GM19239 (cell line): ENCODE measurements around the gene CFAP299.
"Not testable (repeated sequence)": the region's sequence is repeated elsewhere in the genome, so short reads cannot be mapped to it uniquely, and the experiment has no call there.

Experiments used
- DNase-seq: peaks from one replicate; pipeline ENCODE4 v3.0.0; 2011; ENCODE audit warnings: low spot score; ENCODE audit not compliant: insufficient read length
- FAIRE-seq: peaks from 2 replicates; lab custom pipeline; 2011; peaks lifted over from hg19 to GRCh38; lab: Jason Lieb, UNC

Gene CFAP299

DNA sequence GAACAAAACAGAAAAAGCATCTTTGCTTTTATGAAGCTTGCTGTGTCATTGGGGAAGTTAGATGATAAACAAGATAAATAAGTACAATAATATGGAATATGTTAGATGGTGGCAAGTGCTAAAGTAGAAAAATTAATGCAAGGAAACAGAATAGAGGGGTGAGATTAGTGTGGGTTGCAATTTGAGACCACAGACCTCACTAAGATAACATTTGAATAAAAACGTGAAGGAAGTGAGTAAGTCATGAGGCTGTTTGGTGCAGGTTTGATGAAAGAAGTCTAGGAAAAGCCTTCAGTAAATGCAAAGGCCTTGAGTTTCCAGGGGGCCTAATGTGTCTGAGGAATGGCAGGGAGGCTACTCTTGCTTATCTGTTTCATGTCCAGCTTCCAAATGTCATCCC, 102.5 kb downstream of the CFAP299 start:
- DNase-seq: no peak
- no peak for FAIRE-seq

DNA sequence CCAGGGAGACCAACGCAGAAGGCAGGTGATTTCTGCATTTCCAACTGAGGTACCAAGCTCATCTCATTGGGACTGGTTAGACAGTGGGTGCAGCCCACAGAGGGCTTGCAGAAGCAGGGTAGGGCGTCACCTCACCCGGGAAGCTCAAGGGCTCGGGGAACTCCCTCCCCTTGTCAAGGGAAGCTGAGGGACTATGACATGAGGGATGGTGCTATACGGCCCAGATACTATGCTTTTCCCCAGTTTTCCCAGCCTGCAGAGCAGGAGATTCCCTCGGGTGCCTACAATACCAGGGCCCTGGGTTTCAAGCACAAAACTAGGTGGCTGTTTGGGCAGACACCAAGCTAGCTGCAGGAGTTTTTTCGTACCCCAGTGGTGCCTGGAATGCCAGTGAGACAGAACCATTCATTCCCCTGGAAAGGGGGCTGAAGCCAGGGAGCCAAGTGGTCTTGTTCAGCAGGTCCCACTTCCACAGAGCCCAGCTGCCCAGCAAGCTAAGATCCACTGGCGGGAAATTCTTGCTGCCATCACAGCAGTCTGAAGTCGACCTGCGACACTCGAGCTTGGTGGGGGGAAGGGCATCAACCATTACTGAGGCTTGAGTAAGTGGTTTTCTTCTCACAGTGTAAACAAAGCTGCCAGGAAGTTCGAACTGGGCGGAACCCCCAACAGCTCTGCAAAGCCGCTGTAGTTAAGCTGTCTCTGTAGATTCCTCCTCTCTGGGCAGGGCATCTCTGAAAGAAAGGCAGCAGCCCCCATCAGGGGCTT, 103.9 kb downstream of the CFAP299 start:
- not testable (repeated sequence) for FAIRE-seq, DNase-seq

DNA sequence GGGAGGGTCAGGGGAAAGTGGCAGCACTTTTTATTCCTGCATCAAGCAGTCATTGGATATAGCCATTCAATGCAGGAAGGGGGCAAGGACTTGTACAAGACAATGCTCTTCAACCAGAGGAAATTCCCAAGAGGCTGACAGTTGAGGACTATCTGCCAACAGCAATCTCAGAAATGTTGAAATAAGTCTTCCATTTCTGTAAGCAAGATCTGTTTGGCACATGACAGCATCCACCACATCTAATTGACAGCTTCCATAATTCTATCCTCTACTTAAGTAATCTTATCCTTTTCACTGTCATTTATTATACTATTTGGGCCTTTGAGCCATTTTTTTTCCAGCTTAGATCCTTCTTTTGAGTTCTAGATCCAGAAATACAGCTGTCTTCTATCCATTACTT, 110.7 kb downstream of the CFAP299 start:
- DNase-seq (no peak), FAIRE-seq (no peak)

DNA sequence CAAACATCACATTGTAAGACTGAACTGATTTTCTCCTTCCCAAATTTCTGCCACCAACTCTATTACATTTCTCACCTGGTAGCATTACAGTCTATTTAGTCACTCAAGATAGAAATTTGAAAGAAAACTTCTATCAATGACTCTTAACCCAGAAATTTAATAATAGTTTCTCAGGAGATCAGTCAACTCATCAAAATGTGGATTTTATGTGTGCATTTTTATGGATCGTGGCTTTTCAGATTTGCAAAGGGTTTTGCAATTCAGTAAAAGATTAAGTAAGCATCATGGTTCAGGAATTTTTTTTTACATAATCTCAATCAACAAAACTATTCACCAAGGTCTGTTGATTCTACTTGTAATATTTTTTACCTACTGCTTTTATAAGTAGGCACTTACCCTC, 111.1 kb downstream of the CFAP299 start:
- FAIRE-seq: no peak
- no peak for DNase-seq

DNA sequence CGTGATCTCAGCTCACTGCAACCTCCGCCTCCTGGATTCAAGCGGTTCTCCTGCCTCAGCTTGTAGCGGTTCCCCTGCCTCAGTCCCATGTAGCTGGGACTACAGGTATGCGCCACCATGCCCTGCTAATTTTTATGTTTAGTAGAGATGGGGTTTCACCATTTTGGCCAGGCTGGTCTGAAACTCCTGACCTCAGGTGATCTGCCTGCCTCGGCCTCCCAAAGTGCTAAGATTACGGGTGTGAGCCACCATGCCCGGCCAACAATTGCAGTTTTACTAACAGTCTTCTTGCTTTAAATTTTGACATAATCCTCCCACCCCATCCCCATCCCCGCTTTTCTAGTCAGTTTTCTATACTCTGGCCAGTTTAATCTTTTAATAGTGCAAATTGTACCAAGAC, 112.0 kb downstream of the CFAP299 start:
- no peak for FAIRE-seq

DNA sequence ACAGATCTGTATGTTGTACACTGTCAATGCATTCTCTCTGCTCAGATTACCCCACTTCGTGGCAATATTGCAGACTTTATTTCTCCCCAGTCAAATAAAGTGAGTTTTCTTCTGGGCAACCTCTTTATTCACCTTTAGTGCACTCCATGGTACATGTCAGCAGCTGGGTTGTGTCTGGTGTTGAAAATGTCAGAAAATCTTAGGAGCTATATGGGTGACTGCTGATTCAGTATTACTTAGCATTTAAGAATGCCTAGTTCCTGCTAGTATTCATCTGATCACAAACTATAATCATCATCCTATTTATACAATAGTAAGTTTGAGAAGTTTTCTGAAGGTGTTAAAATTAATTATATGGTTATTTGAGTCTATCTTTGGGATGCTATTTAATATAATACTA, 112.5 kb downstream of the CFAP299 start:
- DNase-seq (no peak), FAIRE-seq (no peak)

More for the DNA sequence above, 112.0 kb downstream of the CFAP299 start:
- DNase-seq: no peak

DNA sequence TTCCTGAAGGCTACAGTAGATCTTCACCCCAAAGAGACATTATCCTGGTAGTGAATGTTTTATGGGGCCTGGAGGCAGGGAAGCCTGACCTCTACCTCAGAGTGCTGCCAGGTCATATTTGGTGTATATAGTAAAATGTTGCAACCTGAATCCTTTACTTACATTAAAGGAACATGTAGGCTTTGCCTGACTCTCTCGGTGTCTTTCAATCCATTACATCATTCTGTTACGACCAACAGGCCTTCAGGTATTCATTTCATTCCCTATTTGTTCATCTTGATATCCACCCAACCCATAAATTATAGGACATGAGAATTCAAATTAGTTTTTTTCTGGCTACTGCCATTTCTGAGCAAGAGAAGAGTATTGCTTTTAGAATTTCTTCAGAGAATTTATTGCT, 116.5 kb downstream of the CFAP299 start:
- FAIRE-seq (no peak), DNase-seq (no peak)

DNA sequence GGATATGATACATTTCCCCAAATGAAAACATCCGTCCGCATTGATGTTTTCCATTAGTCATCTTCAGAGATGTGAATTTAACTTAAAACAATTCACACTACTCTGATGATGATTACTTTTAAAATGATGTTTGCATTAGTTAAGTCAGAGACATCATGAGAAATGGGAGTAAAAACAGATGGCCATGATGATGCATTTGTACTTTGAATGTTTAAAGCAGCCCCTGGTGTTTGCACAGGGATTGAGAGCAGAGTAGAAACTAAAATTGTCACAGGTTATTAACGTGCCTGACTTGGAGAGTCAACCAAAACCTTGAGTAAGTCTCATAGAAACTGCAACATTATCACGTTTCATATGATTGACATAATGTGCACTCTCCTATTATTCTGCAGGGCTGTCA, 117.2 kb downstream of the CFAP299 start:
- no peak for DNase-seq

DNA sequence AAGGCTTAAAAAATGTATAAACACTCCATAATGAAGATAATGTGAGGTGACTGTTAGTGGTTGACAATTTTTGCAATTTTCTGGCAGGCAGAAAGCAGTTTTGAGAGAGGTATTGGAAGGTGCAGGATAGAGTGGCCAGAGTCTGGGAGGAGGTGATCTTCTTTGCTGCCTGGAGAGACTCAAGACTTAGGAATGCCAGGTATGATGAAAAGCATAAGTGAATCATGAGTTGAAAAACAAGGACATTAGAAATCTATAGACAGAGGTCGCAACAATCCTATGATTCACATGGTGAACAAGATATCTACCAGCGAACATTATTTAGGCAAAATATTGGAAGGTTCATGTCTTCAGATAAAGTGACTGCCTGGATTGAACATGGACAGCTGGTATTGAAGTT, 118.5 kb downstream of the CFAP299 start:
- FAIRE-seq (no peak), DNase-seq (no peak)

More for the DNA sequence above, 117.2 kb downstream of the CFAP299 start:
- no peak for FAIRE-seq

DNA sequence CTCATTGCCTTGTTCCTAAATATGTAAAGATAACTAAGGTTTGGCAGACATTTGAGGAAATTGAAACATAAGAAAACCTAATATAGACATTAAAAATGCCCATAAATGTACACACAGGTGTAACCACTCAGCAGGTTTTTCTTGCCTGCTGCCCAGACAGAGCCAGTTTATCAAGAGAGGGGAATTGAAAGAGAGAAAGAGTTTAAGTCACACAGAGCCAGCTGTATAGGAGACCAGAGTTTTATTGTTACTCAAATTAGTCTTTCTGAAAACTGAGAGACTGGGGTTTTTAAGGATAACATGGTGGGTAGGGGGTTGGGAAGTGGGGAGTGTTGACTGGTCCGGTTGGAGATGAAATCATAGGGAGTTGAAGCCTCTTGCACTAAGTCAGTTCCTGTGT, 119.0 kb downstream of the CFAP299 start:
- DNase-seq (no peak), FAIRE-seq (no peak)

DNA sequence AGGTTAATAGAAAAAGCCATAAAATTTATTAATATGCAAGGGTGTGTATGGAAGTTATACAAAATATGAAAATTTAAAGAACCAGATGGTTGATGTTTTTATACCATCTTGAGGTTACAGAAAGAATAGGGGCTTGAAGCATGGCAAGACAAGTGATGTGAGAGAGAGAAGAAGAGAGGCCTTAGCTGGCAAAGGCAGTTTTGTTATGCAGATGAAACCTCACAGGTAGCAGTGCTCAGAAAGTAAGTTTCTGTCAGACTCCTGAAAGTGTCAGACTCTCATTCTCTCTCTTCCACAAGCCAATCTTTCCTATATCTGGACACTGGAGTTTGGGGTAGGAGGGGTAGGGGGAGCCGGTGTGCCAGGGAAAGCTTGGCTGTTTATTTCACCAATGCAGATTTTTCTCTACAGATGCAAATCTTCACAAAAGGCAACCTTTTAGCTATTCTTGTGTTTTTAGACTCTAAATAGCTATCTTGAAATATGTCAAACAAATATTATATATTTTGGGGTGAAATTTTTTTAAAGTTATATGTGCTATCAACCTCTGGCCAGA, 124.5 kb downstream of the CFAP299 start:
- FAIRE-seq (no peak), DNase-seq (no peak)

DNA sequence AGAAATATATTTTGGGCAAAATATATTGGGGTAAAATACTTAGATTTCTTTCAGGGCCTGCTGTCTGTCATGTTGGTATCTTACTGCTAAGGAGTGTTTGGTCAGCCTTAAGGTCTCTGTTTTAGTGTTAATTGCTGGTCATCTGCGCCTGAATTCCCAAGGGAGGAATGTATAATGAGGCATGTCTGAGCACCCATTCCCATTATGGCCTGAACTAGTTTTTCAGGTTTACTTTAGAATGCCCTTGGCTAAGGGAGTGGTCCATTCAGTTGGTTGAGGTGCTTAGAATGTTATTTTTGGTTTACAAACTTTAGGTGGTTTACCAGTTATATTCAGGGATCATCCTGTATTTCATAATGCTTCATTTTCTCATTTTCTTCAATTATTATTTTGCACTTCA, 125.9 kb downstream of the CFAP299 start:
- FAIRE-seq (no peak), DNase-seq (no peak)

DNA sequence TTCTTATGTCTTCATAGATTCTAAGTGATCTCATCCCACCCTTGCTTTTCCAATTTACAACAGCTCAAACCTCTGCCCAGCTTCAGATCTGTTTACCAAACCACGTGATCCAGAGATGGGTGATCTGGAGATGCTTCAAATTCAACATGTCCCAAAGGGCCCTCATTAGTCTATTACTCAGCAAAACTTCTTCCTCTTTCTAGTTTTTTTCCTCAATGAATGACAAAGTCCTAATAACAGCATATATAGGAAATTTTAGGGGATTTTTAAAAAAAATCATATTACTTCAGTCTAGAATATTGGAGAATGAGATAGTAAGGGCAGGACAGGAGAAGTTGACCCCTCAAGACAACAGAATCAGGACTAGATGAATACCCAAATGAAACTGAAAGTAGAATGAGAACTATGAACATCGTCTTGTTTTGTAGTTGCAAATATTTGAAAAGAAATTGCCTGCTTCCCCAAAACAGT, 127.1 kb downstream of the CFAP299 start:
- DNase-seq: no peak
- FAIRE-seq: peak; percentile 18

DNA sequence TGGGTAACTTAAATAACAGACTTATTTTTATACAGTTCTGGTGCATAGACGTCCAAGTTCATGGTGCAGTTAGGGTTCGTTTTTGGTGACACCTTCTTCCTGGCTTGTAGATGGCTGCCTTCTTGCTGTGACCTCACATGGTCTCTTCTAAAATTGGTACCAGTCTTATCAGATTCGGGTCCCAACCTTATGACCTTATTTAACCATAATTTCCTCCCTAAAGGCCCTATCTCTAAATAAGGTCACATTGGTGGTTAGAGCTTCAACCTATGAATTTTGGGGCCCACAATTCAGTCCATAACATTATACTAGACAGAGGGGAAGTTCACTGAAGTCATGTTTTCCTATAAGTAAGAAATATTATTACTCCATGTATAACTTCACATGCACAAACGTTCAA, 128.0 kb downstream of the CFAP299 start:
- FAIRE-seq (no peak), DNase-seq (no peak)

DNA sequence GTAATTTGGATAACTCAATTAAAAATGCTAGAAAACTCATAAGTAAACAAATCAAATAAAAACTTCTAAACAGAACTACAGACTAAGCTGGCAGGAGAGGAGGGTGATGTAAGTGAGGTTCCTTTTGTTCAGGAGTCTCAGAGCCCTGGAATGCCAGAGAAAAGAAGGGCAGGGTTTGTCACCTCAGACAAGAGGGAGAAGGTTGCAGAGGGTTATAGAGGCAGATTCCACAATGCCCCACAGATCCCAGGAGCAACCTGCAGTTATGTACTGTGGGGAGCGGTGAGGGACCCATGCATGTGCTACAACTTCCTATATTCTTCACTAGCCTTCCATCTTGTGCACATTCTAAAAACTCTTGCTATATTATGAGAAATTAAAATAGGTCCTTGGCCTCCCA, 129.7 kb downstream of the CFAP299 start:
- no peak for FAIRE-seq
- no peak for DNase-seq

DNA sequence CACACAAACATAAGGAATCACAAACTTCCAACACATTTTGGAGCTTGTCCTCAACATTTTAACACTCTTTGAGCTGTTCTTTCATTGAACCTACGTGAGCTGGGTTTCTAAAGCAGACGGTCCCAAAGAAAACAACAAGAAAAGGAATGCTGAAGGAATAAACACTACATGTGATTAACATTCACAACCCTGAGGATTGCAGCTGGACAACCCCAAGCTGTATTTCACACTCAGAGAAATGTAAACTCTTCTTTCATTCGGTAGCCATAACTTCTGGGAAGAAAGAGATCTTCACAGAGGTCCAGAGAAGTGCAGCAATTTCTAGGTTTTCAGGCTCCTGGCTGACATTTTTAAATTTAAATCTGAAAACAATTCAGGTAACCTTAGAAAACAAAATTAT, 130.2 kb downstream of the CFAP299 start:
- FAIRE-seq: no peak
- DNase-seq: no peak

DNA sequence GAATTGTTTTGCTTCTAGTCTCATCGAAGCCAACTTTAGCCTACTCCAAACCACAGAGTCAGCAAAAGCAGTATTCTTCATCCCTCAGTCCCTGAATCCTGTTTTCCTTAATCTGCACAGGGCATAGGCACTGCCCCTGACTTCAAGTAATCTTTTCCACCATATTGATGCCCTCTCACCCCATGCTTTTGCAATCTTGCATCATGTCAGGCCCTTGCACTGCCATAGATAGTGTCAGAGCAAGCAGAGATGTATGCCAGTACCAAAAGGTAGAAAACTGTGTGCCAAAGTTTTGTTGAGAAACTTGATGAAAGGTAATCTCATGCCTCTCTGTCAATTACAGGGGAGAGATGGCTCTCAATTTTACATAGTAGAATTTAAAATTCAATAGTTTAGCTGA, 131.1 kb downstream of the CFAP299 start:
- FAIRE-seq: no peak
- no peak for DNase-seq

DNA sequence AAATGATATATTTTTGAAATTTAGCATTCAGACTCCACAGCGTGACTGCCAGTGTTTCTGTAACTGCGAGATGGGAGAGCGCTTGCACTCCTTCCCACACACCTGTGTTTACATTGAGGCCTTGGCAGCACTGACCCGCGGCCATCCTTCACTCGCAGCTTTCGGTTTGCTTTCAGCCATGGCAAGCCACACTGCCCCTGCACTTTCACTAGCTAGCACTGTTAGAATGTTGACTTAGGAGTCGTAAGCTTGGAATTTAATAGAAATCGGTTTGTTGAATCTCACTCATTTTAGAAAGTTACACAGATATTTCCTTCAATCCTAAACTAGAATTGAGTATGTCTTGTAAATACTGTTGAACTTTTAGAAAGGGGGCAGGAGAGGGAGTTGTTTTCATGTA, 136.2 kb downstream of the CFAP299 start:
- FAIRE-seq (no peak), DNase-seq (no peak)

DNA sequence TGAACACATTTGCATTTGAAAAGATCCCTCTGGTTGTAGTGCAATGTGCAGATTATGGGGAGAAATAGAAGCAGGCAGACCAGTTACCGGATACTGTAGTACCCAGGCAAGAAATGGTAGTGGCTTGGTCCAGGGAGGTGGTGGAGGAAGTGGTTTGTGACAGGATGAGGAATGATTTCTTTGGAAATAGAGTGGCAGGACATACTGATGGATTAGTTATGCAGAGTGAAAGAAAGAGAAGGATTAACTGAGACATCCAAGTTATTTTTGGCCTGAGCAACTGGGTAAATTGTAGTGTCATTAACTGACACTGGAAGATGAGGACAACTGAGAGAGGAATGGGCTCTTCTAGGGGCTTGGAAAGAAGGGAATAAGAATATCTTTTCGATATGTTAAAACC, 139.7 kb downstream of the CFAP299 start:
- FAIRE-seq (no peak), DNase-seq (no peak)

DNA sequence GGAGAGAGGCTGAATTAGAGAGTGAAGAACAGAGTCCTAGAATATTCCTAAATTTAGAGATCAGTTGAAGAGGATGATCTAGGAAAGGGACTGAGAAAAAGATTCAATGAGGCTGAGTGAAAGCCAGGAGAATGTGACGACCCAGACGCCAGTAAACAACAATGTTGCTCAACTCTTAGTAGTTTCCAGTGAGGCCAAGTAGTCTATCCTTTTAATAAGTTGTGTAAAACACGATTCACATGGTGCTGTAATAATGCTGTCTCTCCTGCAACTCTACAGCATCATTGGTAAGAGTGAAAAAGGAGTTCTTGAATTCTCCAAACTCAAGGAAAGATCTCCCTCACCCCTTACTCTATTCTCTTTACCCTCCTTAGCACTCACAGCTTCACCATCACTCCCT, 140.3 kb downstream of the CFAP299 start:
- FAIRE-seq: no peak
- DNase-seq: no peak

DNA sequence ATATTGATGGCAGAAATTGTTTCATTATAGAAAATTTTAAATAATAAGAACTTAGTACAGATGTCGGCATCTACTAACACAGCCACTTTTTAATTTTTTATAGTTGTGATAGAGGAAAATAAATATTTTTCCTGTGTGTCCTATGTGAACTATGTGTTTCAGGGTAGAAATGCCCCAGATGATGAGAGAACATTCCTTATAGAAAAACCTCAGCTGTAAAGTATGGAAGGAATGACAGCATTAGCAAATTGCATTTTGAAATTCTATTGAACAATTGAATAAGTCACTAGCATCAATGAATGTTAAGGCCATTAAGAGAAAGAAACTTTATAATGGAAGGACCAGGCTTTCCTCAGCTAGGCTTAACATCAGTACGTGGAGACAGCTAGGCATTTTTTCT, 149.2 kb downstream of the CFAP299 start:
- no peak for FAIRE-seq
- DNase-seq: no peak

DNA sequence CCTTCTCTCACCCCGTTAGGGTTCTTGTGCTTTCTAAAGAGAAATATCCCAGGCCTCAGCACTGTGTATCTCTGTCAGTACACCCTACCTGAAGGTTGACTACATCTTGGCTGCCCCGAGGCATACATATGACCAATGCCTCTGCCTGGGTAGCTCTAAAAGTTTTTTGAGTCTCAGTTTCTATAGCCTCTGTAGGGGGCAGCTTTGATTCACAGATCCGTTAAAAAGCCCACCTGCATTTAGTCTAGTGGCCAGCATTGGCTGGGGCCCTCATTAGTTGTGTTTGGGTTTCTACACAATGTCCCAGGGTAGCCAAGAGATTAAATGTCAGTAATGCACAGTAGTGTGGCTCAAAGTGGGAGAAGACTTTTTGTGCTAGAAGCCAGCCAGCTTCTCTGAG, 151.1 kb downstream of the CFAP299 start:
- DNase-seq (no peak), FAIRE-seq (no peak)
